HG02852 (cell line): ENCODE data around the gene BTBD10.
"Not testable (repeated sequence)": the region's sequence is repeated elsewhere in the genome, so short reads cannot be mapped to it uniquely, and the experiment has no call there.

Experiments
- ATAC-seq: cut with Tn5 transposase; IDR thresholded peaks from one replicate; pipeline ENCODE4 v1.9.1; 2021; ENCODE audit warnings: mild to moderate bottlenecking, moderate library complexity; ENCODE audit not compliant: unreplicated experiment

The BTBD10 gene

DNA sequence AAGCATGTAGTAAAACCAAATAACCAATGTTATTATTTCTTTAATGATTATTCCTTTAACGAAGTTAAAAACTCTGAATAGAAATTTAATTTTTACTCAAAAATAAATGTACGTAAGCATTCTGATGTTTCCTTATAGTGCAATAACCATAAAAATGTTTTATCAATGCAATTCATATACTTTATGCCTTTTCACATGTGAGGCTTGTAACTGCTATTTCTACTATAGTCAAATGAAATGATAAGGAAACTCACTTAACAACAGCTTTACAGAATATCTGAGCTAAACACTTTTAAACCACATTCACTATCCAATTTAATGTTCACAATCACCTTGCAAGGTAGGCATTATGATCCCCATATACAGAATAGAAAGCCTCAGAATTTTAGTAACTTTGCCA lies 17.4 kb downstream of the BTBD10 start:
- no peak for ATAC-seq

DNA sequence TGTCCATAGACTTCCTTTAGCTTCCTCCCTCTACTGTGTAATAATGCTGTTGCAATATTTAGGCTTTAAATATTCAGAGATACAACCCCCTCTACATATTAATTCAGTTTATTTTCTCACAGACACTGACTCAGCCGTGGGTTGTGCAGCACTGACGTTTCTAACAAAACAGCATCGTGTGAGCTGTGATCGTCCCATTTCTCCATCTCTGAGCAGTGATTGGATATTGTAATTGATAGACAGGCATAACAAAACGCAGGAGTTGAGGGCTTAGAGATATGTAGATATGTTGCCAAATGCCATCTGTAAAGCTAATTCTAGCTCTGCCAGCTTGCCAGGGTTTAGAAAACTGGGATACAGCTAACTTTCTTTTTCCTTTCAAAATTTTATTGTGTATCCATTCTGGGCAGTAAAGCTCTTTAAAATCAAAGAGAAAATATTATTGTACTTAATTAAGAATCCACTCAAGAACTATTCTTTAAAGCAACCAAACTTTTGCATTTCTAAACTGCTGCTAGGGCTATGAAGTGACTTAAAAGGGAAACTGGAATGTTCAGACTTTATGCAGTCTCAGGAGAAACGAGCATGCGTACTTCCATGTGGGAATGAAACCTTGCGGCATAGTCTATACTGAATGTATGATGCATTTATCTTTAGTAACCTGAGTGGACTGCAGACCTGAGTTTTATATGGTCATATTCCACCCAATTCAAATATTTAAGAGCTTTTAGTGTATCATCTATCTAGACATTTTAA lies 22.7 kb downstream of the BTBD10 start:
- no peak for ATAC-seq

DNA sequence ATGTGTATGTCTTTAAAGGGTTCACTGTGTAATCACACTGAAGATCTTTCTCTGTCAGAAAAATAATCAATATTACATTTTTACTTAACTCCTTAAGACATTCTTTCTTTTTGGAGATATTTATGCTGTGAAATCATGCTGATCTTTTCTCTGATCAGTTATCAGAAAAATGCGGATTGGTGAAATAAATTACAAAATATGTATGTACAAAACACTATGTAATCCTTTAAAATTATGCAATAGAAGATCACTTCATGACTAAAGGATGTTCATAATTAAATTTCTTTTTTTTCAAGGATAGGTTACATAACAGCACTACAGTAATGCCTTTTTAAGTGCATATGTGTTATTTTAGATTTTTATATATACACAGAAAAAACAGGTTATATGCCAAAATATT lies 24.7 kb downstream of the BTBD10 start:
- no peak for ATAC-seq

DNA sequence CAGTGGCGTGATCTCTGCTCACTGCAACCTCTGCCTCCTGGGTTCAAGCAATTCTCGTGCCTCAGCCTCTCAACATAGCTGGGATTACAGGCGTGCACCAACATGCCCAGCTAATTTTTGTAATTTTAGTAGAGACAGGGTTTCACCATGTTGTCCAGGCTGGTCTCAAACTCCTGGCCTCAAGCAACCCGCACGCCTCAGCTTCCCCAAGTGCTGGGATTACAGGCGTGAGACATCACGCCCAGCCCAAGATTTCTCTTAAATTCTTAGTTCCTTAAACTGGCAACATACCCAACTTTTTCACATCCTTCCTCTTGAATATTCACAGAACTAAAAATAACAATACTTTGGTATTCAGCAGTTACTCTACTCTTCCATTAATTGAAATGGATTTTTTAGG lies 26.2 kb downstream of the BTBD10 start:
- not testable (repeated sequence) for ATAC-seq

DNA sequence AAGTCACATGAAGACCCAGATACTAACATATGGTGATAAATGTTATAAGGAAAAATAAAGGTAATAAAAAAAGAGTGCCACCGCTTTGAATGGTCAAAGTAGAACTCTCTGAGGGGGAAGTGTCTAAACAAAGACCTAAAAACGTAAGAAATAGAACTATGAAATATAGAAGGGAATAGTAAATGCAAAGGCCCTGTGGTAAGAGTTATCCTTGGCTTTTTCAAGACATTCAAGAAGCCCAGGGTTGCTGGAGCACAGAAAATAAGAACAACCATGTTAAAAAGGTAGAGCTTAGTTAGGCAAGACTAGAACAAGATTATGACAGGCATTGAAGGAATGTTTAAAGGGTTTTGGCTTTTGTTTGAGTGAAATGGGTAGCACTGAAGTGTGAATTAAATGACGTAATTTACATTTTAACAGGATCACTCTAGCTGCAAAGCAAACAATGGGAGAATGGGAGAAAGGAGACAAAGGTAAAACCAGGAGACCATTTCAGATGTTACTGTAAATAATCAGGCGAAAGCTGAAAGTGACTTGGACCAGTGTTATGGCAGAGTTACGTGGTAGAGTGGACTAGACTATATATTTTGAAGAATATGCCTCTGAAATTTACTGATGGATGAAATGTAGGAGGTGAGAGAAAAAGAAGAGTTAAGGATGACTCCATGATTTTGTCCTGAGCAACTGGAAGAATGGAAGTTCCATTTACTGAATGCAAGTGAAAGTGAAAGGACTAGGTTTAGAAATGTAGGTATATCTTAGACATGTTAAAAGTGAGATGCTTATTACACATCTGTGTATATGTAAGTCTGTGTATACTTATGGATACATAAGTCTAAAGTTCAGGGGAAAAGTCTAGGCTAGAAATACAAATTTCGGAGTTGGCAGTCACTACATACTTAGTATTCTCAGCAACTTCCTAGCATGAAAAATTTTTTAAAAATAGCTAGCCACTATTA lies 28.5 kb downstream of the BTBD10 start:
- ATAC-seq: no peak

DNA sequence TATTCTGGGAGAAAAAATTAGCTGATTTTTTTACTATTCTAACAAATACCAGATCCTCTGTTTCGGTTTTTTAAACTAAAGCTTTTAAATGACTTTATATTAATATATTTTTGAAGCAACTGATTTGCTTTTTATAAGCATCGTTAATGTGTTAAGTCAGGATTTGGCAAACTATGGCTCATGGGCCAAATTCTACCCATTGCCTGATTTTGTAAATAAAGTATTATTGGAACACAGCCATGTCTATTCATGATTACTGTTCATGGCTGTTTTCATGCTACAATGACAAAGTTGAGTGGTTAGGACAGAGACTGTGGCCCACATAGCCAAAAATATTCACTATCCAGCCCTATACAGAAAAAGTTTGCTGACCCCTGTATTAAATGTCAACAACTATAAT lies 29.6 kb downstream of the BTBD10 start:
- ATAC-seq: no peak

DNA sequence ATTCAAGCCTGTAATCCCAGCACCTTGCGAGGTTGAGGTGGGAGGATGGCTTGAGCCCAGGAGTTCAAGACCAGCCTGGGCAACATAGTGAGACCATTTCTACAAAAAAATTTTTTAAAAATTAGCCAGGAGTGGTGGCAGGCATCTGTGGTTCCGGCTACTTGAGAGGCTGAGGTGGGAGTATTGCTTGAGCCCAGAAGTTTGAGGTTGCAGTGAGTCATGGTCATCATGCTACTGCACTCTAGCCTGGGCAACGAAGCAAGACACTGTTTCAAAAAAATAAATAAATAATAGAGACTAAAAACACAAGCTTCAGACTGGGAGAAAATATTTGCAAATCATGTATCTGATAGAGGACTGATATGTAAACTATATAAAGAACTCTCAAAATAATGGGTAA lies 33.2 kb downstream of the BTBD10 start:
- no peak for ATAC-seq

DNA sequence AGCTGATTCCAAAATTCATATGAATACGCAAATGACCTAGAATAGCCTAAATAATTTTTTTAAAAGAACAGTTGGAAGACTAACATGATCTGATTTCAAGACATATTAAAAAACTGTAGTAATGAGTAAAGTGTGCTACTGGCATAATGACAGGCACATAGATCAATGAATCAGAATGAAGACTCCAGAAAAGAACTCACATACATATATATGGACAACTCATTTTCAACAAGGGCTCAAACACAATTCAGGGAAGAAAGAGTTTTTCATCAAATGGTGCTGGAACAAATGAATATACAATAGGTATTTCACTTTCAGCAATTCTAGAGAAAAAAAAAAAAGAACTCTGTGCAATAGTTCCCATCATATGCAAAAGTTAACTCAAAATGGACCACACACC lies 33.7 kb downstream of the BTBD10 start:
- no peak for ATAC-seq

DNA sequence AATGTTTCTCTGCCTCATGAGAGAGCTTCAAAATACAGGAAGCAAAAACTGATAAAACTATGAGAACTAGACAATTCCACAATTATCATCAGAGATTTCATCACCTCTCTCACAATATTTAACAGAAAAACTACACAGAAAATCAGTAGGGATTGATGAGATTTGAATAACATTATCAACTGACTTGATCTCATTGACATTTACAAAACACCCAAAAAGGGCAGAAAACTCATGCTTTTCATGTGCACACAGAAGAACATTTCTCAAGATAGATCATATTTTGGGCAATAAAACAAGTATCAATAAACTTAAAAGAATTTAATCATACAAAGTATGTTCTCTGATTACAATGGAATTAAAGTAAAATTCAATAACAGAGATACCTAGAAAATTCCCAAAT lies 35.6 kb downstream of the BTBD10 start:
- no peak for ATAC-seq

DNA sequence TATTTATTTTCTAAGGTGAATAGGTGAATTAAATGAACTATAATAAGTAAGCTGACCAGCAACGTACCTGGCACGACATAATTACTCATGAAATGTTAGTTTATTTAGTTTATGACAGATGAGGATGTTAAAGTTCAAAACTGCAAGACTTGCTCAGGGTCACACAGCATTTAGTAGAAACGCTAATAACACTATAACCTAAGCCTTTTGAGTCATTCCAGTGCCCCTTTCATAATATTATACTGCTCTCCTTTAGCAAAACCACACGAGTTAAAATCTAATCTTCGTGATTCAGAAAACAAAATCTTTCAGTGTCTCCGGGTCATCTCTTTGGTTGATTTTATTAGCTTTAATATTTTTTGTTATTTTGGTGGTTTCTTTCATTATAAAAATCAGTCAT lies 39.6 kb downstream of the BTBD10 start:
- ATAC-seq: no peak

DNA sequence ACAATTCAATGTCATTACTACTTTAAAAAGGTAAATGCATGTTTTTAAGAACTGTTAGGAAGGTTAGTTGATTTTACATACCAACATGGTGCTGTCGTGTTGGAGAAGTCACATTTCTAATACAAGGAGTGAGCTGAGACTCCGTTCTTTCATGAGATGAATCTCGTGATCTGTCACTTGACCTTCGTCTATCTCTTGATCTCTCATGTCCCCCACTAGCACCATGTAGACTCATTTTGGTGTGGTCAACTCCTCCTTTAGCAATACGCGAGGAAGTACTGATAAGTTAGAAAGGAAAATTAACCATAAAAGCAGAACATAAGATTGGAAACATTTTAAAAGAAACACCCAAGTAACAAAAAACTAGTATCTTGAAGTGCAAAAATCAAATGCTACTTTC lies 41.5 kb downstream of the BTBD10 start:
- no peak for ATAC-seq

DNA sequence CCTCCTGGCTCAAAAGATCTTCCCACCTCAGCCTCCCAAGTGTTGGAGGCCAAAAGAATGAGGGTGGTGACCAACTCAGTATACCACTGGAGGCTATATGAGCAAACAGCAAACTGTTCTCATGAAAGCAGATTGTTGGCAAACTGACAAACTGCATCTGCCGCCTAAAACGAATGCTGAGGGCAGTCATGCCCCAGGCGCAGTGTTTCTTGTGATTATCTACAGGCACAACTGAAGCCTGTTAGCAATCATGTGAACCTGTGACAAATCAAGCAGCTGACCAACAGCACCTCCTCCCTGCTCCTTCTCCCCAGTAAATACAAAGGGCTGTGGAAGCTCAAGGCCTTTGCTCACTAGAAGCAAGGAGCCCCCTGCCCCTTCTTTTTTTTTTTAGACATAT lies 47.8 kb downstream of the BTBD10 start:
- no peak for ATAC-seq

DNA sequence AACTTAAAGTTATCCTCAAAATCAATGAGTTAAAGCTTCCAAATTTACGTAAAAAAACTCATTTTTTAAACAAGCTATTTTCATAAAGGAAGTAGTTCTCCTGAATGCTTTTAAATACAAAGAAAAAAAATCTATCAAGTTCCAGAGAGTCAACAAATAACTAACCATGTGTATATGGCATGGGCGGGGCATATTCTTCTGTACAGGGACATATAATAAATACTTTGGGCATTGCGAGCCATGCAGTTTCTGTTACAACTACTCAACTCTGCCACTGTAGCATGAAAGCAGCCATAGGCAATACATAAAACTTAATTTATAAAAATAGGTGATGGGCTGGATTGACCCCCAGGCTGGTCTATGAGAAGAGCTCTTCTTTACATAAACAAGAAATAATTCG lies 57.8 kb downstream of the BTBD10 start:
- no peak for ATAC-seq

DNA sequence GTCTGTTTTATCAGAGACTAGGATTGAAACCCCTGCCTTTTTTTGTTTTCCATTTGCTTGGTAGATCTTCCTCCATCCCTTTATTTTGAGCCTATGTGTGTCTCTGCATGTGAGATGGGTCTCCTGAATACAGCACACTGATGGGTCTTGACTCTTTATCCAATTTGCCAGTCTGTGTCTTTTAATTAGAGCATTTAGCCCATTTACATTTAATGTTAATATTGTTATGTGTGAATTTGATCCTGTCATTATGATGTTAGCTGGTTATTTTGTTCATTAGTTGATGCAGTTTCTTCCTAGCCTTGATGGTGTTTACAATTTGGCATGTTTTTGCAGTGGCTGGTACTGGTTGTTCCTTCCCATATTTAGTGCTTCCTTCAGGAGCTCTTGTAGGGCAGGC lies 64.7 kb downstream of the BTBD10 start:
- ATAC-seq: not testable (repeated sequence)

DNA sequence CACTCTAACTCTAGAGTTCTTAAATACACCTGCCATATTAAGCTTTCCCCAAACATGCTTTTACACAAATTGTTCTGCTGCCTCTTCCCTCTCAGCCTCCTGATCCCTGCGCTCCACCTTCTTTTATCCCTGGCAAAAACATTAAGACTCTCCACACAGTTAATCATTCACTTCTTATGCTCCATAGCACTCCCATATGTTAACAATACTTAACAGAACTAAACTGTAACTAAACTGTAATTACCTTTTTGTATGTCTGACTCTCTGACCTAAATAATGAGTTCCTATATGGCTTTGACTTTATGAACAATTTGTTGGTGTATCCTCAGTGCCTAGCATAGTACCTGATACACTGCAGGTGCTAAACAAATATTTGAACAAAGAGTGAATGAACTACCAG lies 71.8 kb downstream of the BTBD10 start:
- no peak for ATAC-seq

DNA sequence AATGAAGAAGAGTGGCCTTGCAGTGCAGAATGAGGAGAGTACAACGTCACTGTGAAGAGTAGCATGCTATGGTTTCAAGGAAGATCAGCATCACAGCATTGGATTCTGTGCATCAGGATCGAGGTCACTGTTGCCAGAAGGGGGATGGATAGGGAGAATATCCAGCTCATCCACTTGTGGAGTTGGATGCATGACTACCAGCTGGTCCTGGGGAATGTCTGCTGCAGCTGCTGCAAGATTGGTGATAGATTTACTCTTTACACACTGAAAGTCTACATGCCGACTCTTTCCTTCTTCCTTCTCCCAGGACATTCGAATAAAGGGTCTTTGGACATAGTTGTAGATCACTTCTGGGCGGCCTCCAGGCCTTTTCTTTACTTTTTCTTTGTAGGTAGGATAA lies 74.3 kb downstream of the BTBD10 start:
- no peak for ATAC-seq

DNA sequence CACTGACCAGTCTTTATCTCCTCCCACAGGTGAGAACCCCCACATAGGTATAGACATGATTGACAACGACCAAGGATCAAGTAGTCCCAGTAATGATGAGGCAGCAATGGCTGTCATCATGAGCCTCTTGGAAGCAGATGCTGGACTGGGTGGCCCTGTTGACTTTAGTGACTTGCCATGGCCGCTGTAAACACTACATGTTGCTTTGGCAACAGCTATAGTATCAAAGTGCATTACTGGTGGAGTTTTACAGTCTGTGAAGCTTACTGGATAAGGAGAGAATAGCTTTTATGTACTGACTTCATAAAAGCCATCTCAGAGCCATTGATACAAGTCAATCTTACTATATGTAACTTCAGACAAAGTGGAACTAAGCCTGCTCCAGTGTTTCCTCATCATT lies 76.5 kb downstream of the BTBD10 start:
- ATAC-seq: no peak

DNA sequence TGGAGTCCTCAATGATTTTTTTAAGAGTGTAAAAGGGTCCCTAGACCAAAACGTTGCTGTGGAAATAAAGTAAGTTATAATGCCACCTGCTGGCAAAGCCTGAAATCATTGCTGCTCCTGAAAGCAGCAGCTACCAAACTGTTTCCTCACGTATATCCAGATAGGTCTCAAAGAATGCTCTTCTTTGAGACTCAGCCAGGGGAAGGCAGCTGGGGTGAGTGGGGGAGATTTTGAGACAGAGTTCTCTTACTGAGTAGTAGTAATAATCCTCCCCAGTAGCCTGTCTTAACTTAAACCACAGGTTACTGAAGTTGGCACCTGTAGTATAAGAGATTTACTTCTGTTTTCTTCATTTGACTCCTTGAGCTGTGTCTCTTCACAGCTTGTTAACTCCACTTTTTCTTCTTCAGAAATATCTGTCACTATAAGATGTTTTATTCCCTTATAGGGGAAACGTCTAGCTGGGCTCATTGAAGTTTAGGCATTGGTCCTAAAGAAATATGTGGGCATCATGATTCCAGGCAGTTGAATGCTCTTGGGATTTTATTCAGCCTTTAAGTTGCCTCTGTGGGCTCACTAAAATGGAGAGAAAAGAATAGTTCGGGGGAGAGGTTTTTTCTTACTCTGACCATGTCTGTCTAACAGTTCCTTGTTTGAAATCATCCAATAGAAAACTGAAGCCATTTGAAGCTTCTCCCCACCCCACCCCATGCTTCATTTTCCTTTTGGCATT lies 77.9 kb downstream of the BTBD10 start:
- ATAC-seq: no peak

DNA sequence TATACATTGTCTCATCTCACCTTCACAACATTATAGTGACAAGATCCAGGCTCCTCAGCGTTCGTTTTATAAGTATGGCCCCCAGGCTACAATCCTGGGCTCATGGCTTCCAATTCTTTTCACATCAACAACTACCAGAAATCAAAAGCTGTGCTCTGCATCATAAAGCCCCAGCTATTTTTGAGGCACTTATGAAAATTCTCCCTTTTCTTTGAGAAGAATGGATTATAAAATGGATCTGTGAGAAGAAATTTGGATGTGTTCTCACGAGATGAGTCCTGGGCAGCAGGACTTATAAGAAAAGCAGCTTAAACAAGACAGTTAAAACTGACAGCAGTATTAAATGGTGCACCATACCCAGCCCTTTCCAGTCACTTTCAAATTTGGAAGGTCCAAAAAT lies 80.3 kb downstream of the BTBD10 start:
- ATAC-seq: no peak

DNA sequence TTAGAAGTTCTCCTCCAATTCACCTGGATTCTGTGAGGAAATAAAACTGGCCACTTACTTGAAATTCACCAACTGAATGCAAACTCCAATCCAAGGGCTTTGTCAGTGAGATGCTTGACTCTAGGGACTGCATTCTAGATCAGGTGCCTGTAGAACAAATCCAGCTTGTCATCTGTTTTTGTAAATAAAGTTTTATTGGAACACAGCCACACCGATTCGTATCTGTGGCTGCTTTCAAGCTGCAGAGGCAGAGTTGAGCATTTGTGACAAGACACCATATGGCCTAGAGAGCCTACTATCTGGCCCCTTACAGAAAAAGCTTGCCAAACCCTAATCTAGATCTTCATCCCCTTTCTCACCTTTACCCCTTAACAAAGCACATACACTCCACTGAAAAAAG lies 82.3 kb downstream of the BTBD10 start:
- no peak for ATAC-seq

DNA sequence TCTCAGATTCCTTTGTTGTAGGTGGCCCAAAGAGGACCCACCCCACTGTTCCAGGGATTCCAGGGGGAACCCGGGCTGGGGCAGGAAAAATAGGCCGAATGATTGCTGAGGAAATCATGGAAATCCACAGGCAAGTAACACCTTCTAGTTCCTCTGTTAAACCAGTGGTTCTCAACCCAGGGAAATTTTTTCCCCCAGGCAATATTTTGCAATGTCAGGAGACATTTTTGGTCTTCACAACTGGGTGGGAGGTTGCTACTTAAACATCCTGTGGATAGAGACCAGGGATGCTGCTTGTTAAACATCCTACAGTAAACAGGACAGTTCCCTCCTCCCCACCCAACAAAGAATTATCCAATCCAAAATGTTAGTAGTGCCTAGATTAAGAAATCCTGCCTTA lies 84.7 kb downstream of the BTBD10 start:
- no peak for ATAC-seq

DNA sequence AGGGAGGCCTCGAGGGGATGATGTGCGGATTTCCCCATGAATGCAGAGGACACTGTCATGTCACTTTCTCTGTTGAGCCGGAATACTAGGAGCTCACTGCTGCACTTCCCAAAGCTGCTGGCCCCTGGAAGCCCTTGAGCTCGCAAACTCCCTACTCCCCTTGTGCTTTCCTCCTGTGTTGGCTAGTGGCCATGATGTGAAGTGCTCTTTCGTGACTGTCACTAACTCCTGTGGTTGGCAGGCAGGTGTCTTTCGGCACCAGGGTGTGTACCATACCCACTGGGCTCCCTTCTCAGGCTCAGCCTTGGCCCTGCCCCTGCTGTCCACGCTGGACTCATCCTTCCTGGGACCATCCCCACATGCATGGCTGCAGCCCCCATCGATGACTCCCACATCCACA lies 86.2 kb downstream of the BTBD10 start:
- ATAC-seq: no peak
